Activated T-cell treated with anti-CD3 and anti-CD28 coated beads, Interleukin-2, amount 50 U/mL, for 24 hours (primary cell): ENCODE measurements around the gene FLCN.
"Not testable (repeated sequence)": the region's sequence is repeated elsewhere in the genome, so short reads cannot be mapped to it uniquely, and the experiment has no call there.

Experiments
- DNase-seq: peaks from one replicate; pipeline ENCODE4 v3.0.0-alpha.2; 2020
- H3K27ac Mint-ChIP-seq: 2 replicates; pipeline ENCODE4 v1.8.0; 2020; ENCODE audit warnings: mild to moderate bottlenecking, mixed read lengths
- H3K27me3 Mint-ChIP-seq: 2 replicates; pipeline ENCODE4 v1.8.0; 2020; ENCODE audit warnings: mixed read lengths
- H3K36me3 Mint-ChIP-seq: 2 replicates; pipeline ENCODE4 v1.8.0; 2020; ENCODE audit warnings: low read depth, mixed read lengths
- H3K4me1 Mint-ChIP-seq: 2 replicates; pipeline ENCODE4 v1.8.0; 2020; ENCODE audit warnings: low read depth, mixed read lengths
- H3K4me3 Mint-ChIP-seq: 2 replicates; pipeline ENCODE4 v1.8.0; 2020; ENCODE audit warnings: mild to moderate bottlenecking, moderate library complexity, mixed read lengths
- H3K9me3 Mint-ChIP-seq: 2 replicates; pipeline ENCODE4 v1.8.0; 2020; ENCODE audit warnings: mixed read lengths

Gene FLCN

GRCh38 chr17:17206913-17207335 is 30.0 kb downstream of the FLCN start:
- H3K27me3 Mint-ChIP-seq, result no peaks in the 10 kb centered on the region
- H3K9me3 Mint-ChIP-seq, result no peaks in the 10 kb centered on the region
- H3K4me3 Mint-ChIP-seq, result peak overlapping the region; percentile 58
- H3K27ac Mint-ChIP-seq, result peak overlapping the region; percentile 86
- no peak for DNase-seq
- peaks cover 32% of the 10 kb centered on the region for H3K4me1 Mint-ChIP-seq
- peaks cover 39% of the 10 kb centered on the region for H3K36me3 Mint-ChIP-seq

- H3K27ac Mint-ChIP-seq, result peak within 1 kb of the TSS; percentile 98
- H3K9me3 Mint-ChIP-seq, result no peaks in the 10 kb centered on the region
- H3K4me1 Mint-ChIP-seq, result peaks cover 34% of the 10 kb centered on the region
- peak within 1 kb of the TSS; percentile 91 for H3K4me3 Mint-ChIP-seq
- H3K36me3 Mint-ChIP-seq, result peaks cover 43% of the 10 kb centered on the region
- peak; percentile 97 for DNase-seq
- no peaks in the 10 kb centered on the region for H3K27me3 Mint-ChIP-seq
These were observed 30.6 kb downstream of the FLCN start, which contains the start of gene PLD6 for GRCh38 chr17:17206124-17206912. Gene PLD6 (minus strand): TSS chr17:17206333. CDS start chr17:17206286, 47 bp downstream.

GRCh38 chr17:17205368-17206123 is 31.4 kb downstream of the FLCN start:
- Mint-ChIP-seq H3K4me3 (peak overlapping the region; percentile 91), H3K27ac (peak overlapping the region; percentile 98), H3K36me3 (peaks cover 51% of the 10 kb centered on the region), H3K9me3 (no peaks in the 10 kb centered on the region), H3K4me1 (peaks cover 37% of the 10 kb centered on the region), H3K27me3 (no peaks in the 10 kb centered on the region)
- peak; percentile 80 for DNase-seq

- Mint-ChIP-seq H3K27ac (peak overlapping the region; percentile 98), H3K4me3 (peak overlapping the region; percentile 91), H3K9me3 (no peaks in the 10 kb centered on the region), H3K27me3 (no peaks in the 10 kb centered on the region), H3K4me1 (peaks cover 37% of the 10 kb centered on the region), H3K36me3 (peaks cover 59% of the 10 kb centered on the region)
- no peak for DNase-seq
These were observed 32.2 kb downstream of the FLCN start for GRCh38 chr17:17204635-17205231.

- no peaks in the 10 kb centered on the region for H3K9me3 Mint-ChIP-seq
- H3K27ac Mint-ChIP-seq, result peak overlapping the region; percentile 98
- H3K36me3 Mint-ChIP-seq, result peaks cover 64% of the 10 kb centered on the region
- H3K4me3 Mint-ChIP-seq, result peak overlapping the region; percentile 91
- H3K4me1 Mint-ChIP-seq, result peaks cover 37% of the 10 kb centered on the region
- DNase-seq, result no peak
- no peaks in the 10 kb centered on the region for H3K27me3 Mint-ChIP-seq
These were observed 32.9 kb downstream of the FLCN start for GRCh38 chr17:17204041-17204591.

- DNase-seq, result no peak
- peak overlapping the region; percentile 91 for H3K4me3 Mint-ChIP-seq
- H3K4me1 Mint-ChIP-seq, result peaks cover 40% of the 10 kb centered on the region
- no peaks in the 10 kb centered on the region for H3K27me3 Mint-ChIP-seq
- H3K36me3 Mint-ChIP-seq, result peaks cover 68% of the 10 kb centered on the region
- no peaks in the 10 kb centered on the region for H3K9me3 Mint-ChIP-seq
- peak overlapping the region; percentile 98 for H3K27ac Mint-ChIP-seq
These were observed 33.7 kb downstream of the FLCN start for GRCh38 chr17:17203173-17203730.

- no peaks in the 10 kb centered on the region for H3K27me3 Mint-ChIP-seq
- peaks cover 50% of the 10 kb centered on the region for H3K4me1 Mint-ChIP-seq
- peak overlapping the region; percentile 19 for H3K27ac Mint-ChIP-seq
- H3K36me3 Mint-ChIP-seq, result peaks cover 79% of the 10 kb centered on the region
- H3K9me3 Mint-ChIP-seq, result no peaks in the 10 kb centered on the region
- H3K4me3 Mint-ChIP-seq, result no peak overlapping the region
- no peak for DNase-seq
These were observed 35.1 kb downstream of the FLCN start for GRCh38 chr17:17201907-17202306.

- peak overlapping the region; percentile 10 for H3K27ac Mint-ChIP-seq
- H3K9me3 Mint-ChIP-seq, result no peaks in the 10 kb centered on the region
- peaks cover 51% of the 10 kb centered on the region for H3K4me1 Mint-ChIP-seq
- H3K36me3 Mint-ChIP-seq, result peaks cover 83% of the 10 kb centered on the region
- no peak overlapping the region for H3K4me3 Mint-ChIP-seq
- H3K27me3 Mint-ChIP-seq, result no peaks in the 10 kb centered on the region
- no peak for DNase-seq
These were observed 35.7 kb downstream of the FLCN start for GRCh38 chr17:17201271-17201670.

- Mint-ChIP-seq H3K4me1 (peaks cover 51% of the 10 kb centered on the region), H3K9me3 (no peaks in the 10 kb centered on the region), H3K36me3 (peaks cover 83% of the 10 kb centered on the region), H3K27ac (peak overlapping the region; percentile 10), H3K27me3 (no peaks in the 10 kb centered on the region), H3K4me3 (no peak overlapping the region)
- DNase-seq, result no peak
These were observed 36.1 kb downstream of the FLCN start for GRCh38 chr17:17200831-17201230.

- no peak for DNase-seq
- H3K27me3 Mint-ChIP-seq, result no peaks in the 10 kb centered on the region
- H3K27ac Mint-ChIP-seq, result peak overlapping the region; percentile 42
- H3K4me1 Mint-ChIP-seq, result peaks cover 47% of the 10 kb centered on the region
- peaks cover 78% of the 10 kb centered on the region for H3K36me3 Mint-ChIP-seq
- no peak overlapping the region for H3K4me3 Mint-ChIP-seq
- H3K9me3 Mint-ChIP-seq, result no peaks in the 10 kb centered on the region
These were observed 36.7 kb downstream of the FLCN start for GRCh38 chr17:17200311-17200710.

GRCh38 chr17:17198281-17198680 is 38.7 kb downstream of the FLCN start:
- DNase-seq, result no peak
- Mint-ChIP-seq H3K27ac (peak overlapping the region; percentile 50), H3K4me3 (no peak overlapping the region), H3K27me3 (no peaks in the 10 kb centered on the region), H3K36me3 (peaks cover 57% of the 10 kb centered on the region), H3K9me3 (no peaks in the 10 kb centered on the region), H3K4me1 (peaks cover 31% of the 10 kb centered on the region)

- Mint-ChIP-seq H3K27ac (no peak overlapping the region), H3K4me1 (peaks cover 26% of the 10 kb centered on the region), H3K36me3 (peaks cover 44% of the 10 kb centered on the region), H3K9me3 (no peaks in the 10 kb centered on the region), H3K27me3 (no peaks in the 10 kb centered on the region), H3K4me3 (no peak overlapping the region)
- DNase-seq, result no peak
These were observed 40.2 kb downstream of the FLCN start for GRCh38 chr17:17196776-17197175.

GRCh38 chr17:17195466-17195865 is 41.5 kb downstream of the FLCN start:
- not testable (repeated sequence) for H3K9me3 Mint-ChIP-seq, H3K4me3 Mint-ChIP-seq, H3K27me3 Mint-ChIP-seq, DNase-seq
- Mint-ChIP-seq H3K4me1 (peaks cover 28% of the 10 kb centered on the region), H3K36me3 (peaks cover 35% of the 10 kb centered on the region), H3K27ac (peak overlapping the region; percentile 22)

GRCh38 chr17:17191961-17192381 is 45.0 kb downstream of the FLCN start:
- no peaks in the 10 kb centered on the region for H3K27me3 Mint-ChIP-seq
- H3K4me1 Mint-ChIP-seq, result peaks cover 22% of the 10 kb centered on the region
- H3K36me3 Mint-ChIP-seq, result peaks cover 37% of the 10 kb centered on the region
- no peaks in the 10 kb centered on the region for H3K9me3 Mint-ChIP-seq
- DNase-seq, result no peak
- H3K27ac Mint-ChIP-seq, result no peak overlapping the region
- no peak overlapping the region for H3K4me3 Mint-ChIP-seq
